Superior temporal gyrus (tissue), 1 donor: Measurements from ENCODE around the gene PSMA6.

Source experiments
- DNase-seq: peaks from one replicate; pipeline ENCODE4 v3.0.0-alpha.2; 2016; ENCODE audit errors: extremely low spot score

PSMA6 gene

GRCh38 chr14:35366521-35366976, 74.4 kb downstream of the PSMA6 start:
- no peak for DNase-seq

DNA sequence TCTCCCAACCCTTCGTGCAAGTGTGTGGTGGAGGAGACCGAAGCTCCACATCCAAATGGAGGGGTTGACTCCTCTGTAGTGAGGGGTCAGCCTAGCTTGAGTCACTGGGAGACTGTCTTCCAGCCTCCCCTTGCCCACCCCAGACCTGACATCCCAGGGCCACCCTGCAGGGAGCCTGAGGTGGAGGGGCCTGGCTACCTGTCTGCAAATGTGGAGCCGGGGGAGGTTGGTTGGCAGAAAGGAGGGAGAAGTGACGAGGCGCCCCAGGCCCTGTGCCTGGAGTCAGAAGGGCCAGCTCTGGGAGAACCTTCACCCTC, 74.8 kb downstream of the PSMA6 start:
- DNase-seq = no peak
